ENCODE results near the gene HSPG2. TPM values are rescaled to one million over a fixed set of nuclear protein-coding genes. Genes with fewer than 3 reads are reported as not detected.

The HSPG2 gene
- total and polyA plus RNA-seq, 2 of the 13 experiments (the other 11 are each of a cell fraction or from before 2014, with no cell fraction given) = 9.1 to 13.1 TPM

- TF ChIP-seq ARID5B (CRISPR knock-in tag; IDR thresholded peaks at IDR 0.05) (peak; percentile 42; the same call in 1 of the 2 replicates), ZNF503 (CRISPR knock-in tag; IDR thresholded peaks at IDR 0.05) (no peak), PAF1 (CRISPR knock-in tag; IDR thresholded peaks at IDR 0.05) (no peak), AHR (CRISPR knock-in tag; IDR thresholded peaks at IDR 0.05) (no peak), PLRG1 (conservative IDR thresholded peaks at IDR 0.05) (no peak), ZNF296 (CRISPR knock-in tag; conservative IDR thresholded peaks at IDR 0.05) (peak; percentile 71; the same call in 1 of the 2 replicates), POLR2G (IDR thresholded peaks at IDR 0.05; ENCODE audit: low read depth, low read length) (peak; percentile 67), HNF1A (IDR thresholded peaks at IDR 0.05; ENCODE audit: low read depth) (peak; percentile 93), HNF1A (CRISPR knock-in tag; IDR thresholded peaks at IDR 0.05; ENCODE audit: borderline replicate concordance) (peak; percentile 95), HOXD1 (CRISPR knock-in tag; IDR thresholded peaks at IDR 0.05) (no peak), ARNT2 (CRISPR knock-in tag; IDR thresholded peaks at IDR 0.05; ENCODE audit: low read depth) (no peak), ZNF782 (CRISPR knock-in tag; IDR thresholded peaks at IDR 0.05; ENCODE audit: borderline replicate concordance) (no peak), MEIS2 (CRISPR knock-in tag; IDR thresholded peaks at IDR 0.05) (no peak), ZNF513 (CRISPR knock-in tag; conservative IDR thresholded peaks at IDR 0.05) (no peak), XBP1 (CRISPR knock-in tag; IDR thresholded peaks at IDR 0.05) (no peak), FOXO1 (CRISPR knock-in tag; IDR thresholded peaks at IDR 0.05) (no peak), RBM39 (IDR thresholded peaks at IDR 0.05; ENCODE audit: low read depth, low read length, poor library complexity, severe bottlenecking) (no peak), SIN3A (IDR thresholded peaks at IDR 0.05; ENCODE audit: borderline replicate concordance, low read depth, low read length) (peak; percentile 32; the same call in 1 of the 2 replicates)
Observed at GRCh38 chr1:21921100-21921875, 15.8 kb downstream of the HSPG2 start (continued).
